IMR-90 (cell line): ENCODE results near the gene IGLL5. TPM values are rescaled to one million over a fixed set of nuclear protein-coding genes. Genes with fewer than 3 reads are reported as not detected.

Source experiments
- ATAC-seq: fragments of 200-7000 bp; cut with Tn5 transposase; 2 replicates; pipeline ENCODE4 v1.9.1; 2020; ENCODE audit warnings: low read depth, mild to moderate bottlenecking, moderate library complexity
- BruUV-seq: library from RNA; stranded (reverse); fragments of 400-500 nt; replicated peaks from 2 replicates; lab custom pipeline; 2021; lab: Mats Ljungman, UMichigan
- CTCF ChIA-PET: fragments of 300-600 bp; formaldehyde crosslinking; extraction: SDS; loops from one replicate; lab custom pipeline; 2021; ENCODE audit warnings: antibody characterized with exemption; lab: Yijun Ruan, JAX
- POLR2A ChIA-PET: fragments of 300-600 bp; sonication (Branson Sonifier 250); formaldehyde crosslinking; loops from one replicate; lab custom pipeline; 2022; ENCODE audit warnings: antibody characterized with exemption; ENCODE audit not compliant: unreplicated experiment; lab: Charles Lee
- DNase-seq: peaks from one replicate; pipeline ENCODE4 v3.0.0; 2013
- H2AFZ ChIP-seq: replicated peaks from 2 replicates; pipeline ENCODE3; 2013; ENCODE audit warnings: low read length, mild to moderate bottlenecking; ENCODE audit not compliant: poor library complexity
- H2AK5ac ChIP-seq: 2 replicates; pipeline ENCODE4 v1.6.1; 2013; ENCODE audit warnings: low read depth, low read length, inconsistent platforms
- H2AK9ac ChIP-seq: replicated peaks from 2 replicates; pipeline ENCODE3; 2013; ENCODE audit warnings: mild to moderate bottlenecking, low read depth, low read length, moderate library complexity; ENCODE audit not compliant: poor library complexity
- H2BK120ac ChIP-seq: 2 replicates; pipeline ENCODE4 v1.6.1; 2013; ENCODE audit warnings: low read depth, low read length, inconsistent platforms
- H2BK15ac ChIP-seq: 3 replicates; pipeline ENCODE4 v1.6.1; 2013; ENCODE audit warnings: low read depth, low read length, inconsistent platforms
- H2BK20ac ChIP-seq: 2 replicates; pipeline ENCODE4 v1.6.1; 2013; ENCODE audit warnings: low read depth, mild to moderate bottlenecking, inconsistent platforms, low read length, moderate library complexity
- H2BK5ac ChIP-seq: 2 replicates; pipeline ENCODE4 v1.6.1; 2013; ENCODE audit warnings: mild to moderate bottlenecking, low read depth, low read length, inconsistent platforms; ENCODE audit not compliant: poor library complexity, severe bottlenecking
- H3K14ac ChIP-seq: replicated peaks from 2 replicates; pipeline ENCODE4 v1.6.1; 2013; ENCODE audit warnings: low read depth, low read length, inconsistent platforms
- H3K18ac ChIP-seq: 2 replicates; pipeline ENCODE4 v1.6.1; 2013; ENCODE audit warnings: low read depth, low read length, control low read depth
- H3K23ac ChIP-seq: 2 replicates; pipeline ENCODE4 v1.6.1; 2013; ENCODE audit warnings: low read depth, low read length, inconsistent platforms
- H3K27ac ChIP-seq: 2 replicates; pipeline ENCODE4 v1.5.1; 2013; ENCODE audit warnings: mild to moderate bottlenecking, control low read depth, low read length; ENCODE audit not compliant: insufficient read depth
- H3K27me3 ChIP-seq: 2 replicates; pipeline ENCODE4 v1.6.1; 2013; ENCODE audit warnings: low read length; ENCODE audit not compliant: control insufficient read depth, insufficient read depth
- H3K36me3 ChIP-seq: 2 replicates; pipeline ENCODE4 v1.6.1; 2013; ENCODE audit warnings: low read length, mixed read lengths; ENCODE audit not compliant: control insufficient read depth, insufficient read depth
- H3K4ac ChIP-seq: 2 replicates; pipeline ENCODE4 v1.6.1; 2013; ENCODE audit warnings: low read depth, low read length, inconsistent platforms
- H3K4me1 ChIP-seq: 2 replicates; pipeline ENCODE4 v1.6.1; 2013; ENCODE audit warnings: low read length, mixed read lengths; ENCODE audit not compliant: control insufficient read depth, insufficient read depth
- H3K4me2 ChIP-seq: 2 replicates; pipeline ENCODE4 v1.6.1; 2013; ENCODE audit warnings: low read depth, mild to moderate bottlenecking, control low read depth, low read length, moderate library complexity
- H3K4me3 ChIP-seq: 2 replicates; pipeline ENCODE4 v1.5.1; 2013; ENCODE audit warnings: low read depth, mild to moderate bottlenecking, control low read depth, low read length, moderate library complexity; ENCODE audit not compliant: insufficient read depth
- H3K56ac ChIP-seq: 2 replicates; pipeline ENCODE4 v1.6.1; 2013; ENCODE audit warnings: low read length, inconsistent platforms; ENCODE audit not compliant: insufficient read depth; ENCODE audit errors: extremely low read depth
- H3K79me1 ChIP-seq, 2 experiments: 2 replicates each; pipeline ENCODE4 v1.6.1; 2013; ENCODE audit warnings: low read length in 2 of 2, inconsistent platforms in 1 of 2, low read depth in 1 of 2
- H3K9ac ChIP-seq: 2 replicates; pipeline ENCODE4 v1.6.1; 2013; ENCODE audit warnings: low read depth, low read length, control low read depth
- H3K9me1 ChIP-seq: 2 replicates; pipeline ENCODE4 v1.6.1; 2013; ENCODE audit warnings: low read length, inconsistent platforms; ENCODE audit not compliant: insufficient read depth
- H3K9me3 ChIP-seq: 2 replicates; pipeline ENCODE4 v1.6.1; 2013; ENCODE audit warnings: low read length; ENCODE audit not compliant: control insufficient read depth, insufficient read depth
- H4K20me1 ChIP-seq: 2 replicates; pipeline ENCODE4 v1.6.1; 2013; ENCODE audit warnings: low read length, inconsistent platforms; ENCODE audit not compliant: insufficient read depth
- H4K5ac ChIP-seq: 2 replicates; pipeline ENCODE4 v1.6.1; 2013; ENCODE audit warnings: mild to moderate bottlenecking, low read depth, low read length, control low read depth
- H4K8ac ChIP-seq, 2 experiments: 2 replicates each; pipeline ENCODE4 v1.6.1; 2013; ENCODE audit warnings: low read depth in 2 of 2, low read length in 2 of 2, control low read depth in 1 of 2, inconsistent platforms in 1 of 2
- H4K91ac ChIP-seq: 2 replicates; pipeline ENCODE4 v1.6.1; 2013; ENCODE audit warnings: low read depth, low read length, inconsistent platforms; ENCODE audit not compliant: insufficient read depth
- BHLHE40 ChIP-seq: fragments of 150-350 bp; IDR thresholded peaks from 2 replicates; pipeline ENCODE4 v1.6.1; 2016; ENCODE audit warnings: mild to moderate bottlenecking, low read depth, low read length
- CEBPB ChIP-seq: IDR thresholded peaks from 2 replicates; pipeline ENCODE4 v1.6.1; 2012; ENCODE audit warnings: low read depth, low read length, improper control_type of control experiment
- CHD1 ChIP-seq: IDR thresholded peaks from 2 replicates; pipeline ENCODE4 v1.6.1; 2012; ENCODE audit warnings: low read depth, low read length, improper control_type of control experiment
- CTCF ChIP-seq: conservative IDR thresholded peaks from 2 replicates; pipeline ENCODE4 v1.5.1; 2012; ENCODE audit warnings: mild to moderate bottlenecking, low read depth, low read length, improper control_type of control experiment
- ELK1 ChIP-seq: fragments of 150-350 bp; IDR thresholded peaks from 2 replicates; pipeline ENCODE4 v1.6.1; 2016; ENCODE audit warnings: low read depth, mild to moderate bottlenecking, low read length, moderate library complexity, borderline replicate concordance
- FOS ChIP-seq: fragments of 150-350 bp; IDR thresholded peaks from 2 replicates; pipeline ENCODE4 v1.6.1; 2016; ENCODE audit warnings: low read depth, low read length
- MAFK ChIP-seq: IDR thresholded peaks from 2 replicates; pipeline ENCODE4 v1.6.1; 2012; ENCODE audit warnings: low read depth, low read length, improper control_type of control experiment
- MAZ ChIP-seq: IDR thresholded peaks from 2 replicates; pipeline ENCODE4 v1.6.1; 2012; ENCODE audit warnings: low read depth, mild to moderate bottlenecking, low read length, improper control_type of control experiment, moderate library complexity, borderline replicate concordance
- MXI1 ChIP-seq: IDR thresholded peaks from 2 replicates; pipeline ENCODE4 v1.6.1; 2012; ENCODE audit warnings: low read depth, mild to moderate bottlenecking, low read length, moderate library complexity, borderline replicate concordance
- NFE2L2 ChIP-seq: fragments of 150-350 bp; IDR thresholded peaks from 2 replicates; pipeline ENCODE4 v1.6.1; 2016; ENCODE audit warnings: low read depth, mild to moderate bottlenecking, low read length
- POLR2A ChIP-seq: IDR thresholded peaks from 2 replicates; pipeline ENCODE4 v1.6.1; 2012; ENCODE audit warnings: mild to moderate bottlenecking, low read depth, low read length
- RAD21 ChIP-seq: IDR thresholded peaks from 2 replicates; pipeline ENCODE4 v1.6.1; 2012; ENCODE audit warnings: low read length, improper control_type of control experiment
- RCOR1 ChIP-seq: IDR thresholded peaks from 2 replicates; pipeline ENCODE4 v1.6.1; 2012; ENCODE audit warnings: mild to moderate bottlenecking, low read length, improper control_type of control experiment; ENCODE audit not compliant: insufficient replicate concordance
- RFX5 ChIP-seq: IDR thresholded peaks from 2 replicates; pipeline ENCODE4 v1.8.0; 2012; ENCODE audit warnings: low read depth, mild to moderate bottlenecking, low read length, moderate library complexity
- SMC3 ChIP-seq: fragments of 150-350 bp; IDR thresholded peaks from 2 replicates; pipeline ENCODE4 v1.6.1; 2016; ENCODE audit warnings: low read depth, mild to moderate bottlenecking, antibody characterized with exemption, low read length, moderate library complexity
- USF2 ChIP-seq: fragments of 150-350 bp; IDR thresholded peaks from 2 replicates; pipeline ENCODE4 v1.6.1; 2017; ENCODE audit warnings: mild to moderate bottlenecking, antibody characterized with exemption, low read length, low read depth
- WGBS, 2 experiments: methylation state at CpG; one replicate each; pipeline versions ENCODE4 v1.1.5 to v1.1.7; 2013; ENCODE audit warnings: missing lambda C conversion rate in 2 of 2; ENCODE audit not compliant: insufficient read length in 1 of 2; ENCODE audit errors: extremely low coverage in 2 of 2; 5-methylcytosine and 5-hydroxymethylcytosine counted together
- dilution Hi-C: fragments of 300-500 bp; cut with HindIII; formaldehyde crosslinking; loops from one replicate; pipeline ENCODE4 v1.14.3; 2018; ENCODE audit warnings: low sequenced_read_pairs; ENCODE audit not compliant: unreplicated experiment
- in situ Hi-C: fragments of 300-500 bp; cut with MboI; formaldehyde crosslinking; loops from 3 replicates; pipeline ENCODE4 v1.14.3; 2019; ENCODE audit warnings: low sequenced_read_pairs, inconsistent platforms, mixed read lengths
- intact Hi-C: fragments of 100-400 bp; cut with micrococcal nuclease; formaldehyde crosslinking; loops from 2 replicates; pipeline ENCODE4 v1.10.0; 2022
- polyA plus RNA-seq, 3 experiments: library from polyadenylated mRNA; depleted of rRNA; stranded (reverse); fragments of >200 nt; gene quantifications; 2 replicates each; pipeline ENCODE4 v1.2.3, GENCODE V29; 2012; ENCODE audit warnings: low replicate concordance in 1 of 3
- total RNA-seq: library from RNA; depleted of rRNA; stranded (reverse); fragments of >200 nt; gene quantifications from 2 replicates; pipeline ENCODE4 v1.2.3, GENCODE V29; 2012

Gene IGLL5
- total and polyA plus RNA-seq, 2 of the 4 experiments (the other 2 are of a cell fraction): not detected

DNA sequence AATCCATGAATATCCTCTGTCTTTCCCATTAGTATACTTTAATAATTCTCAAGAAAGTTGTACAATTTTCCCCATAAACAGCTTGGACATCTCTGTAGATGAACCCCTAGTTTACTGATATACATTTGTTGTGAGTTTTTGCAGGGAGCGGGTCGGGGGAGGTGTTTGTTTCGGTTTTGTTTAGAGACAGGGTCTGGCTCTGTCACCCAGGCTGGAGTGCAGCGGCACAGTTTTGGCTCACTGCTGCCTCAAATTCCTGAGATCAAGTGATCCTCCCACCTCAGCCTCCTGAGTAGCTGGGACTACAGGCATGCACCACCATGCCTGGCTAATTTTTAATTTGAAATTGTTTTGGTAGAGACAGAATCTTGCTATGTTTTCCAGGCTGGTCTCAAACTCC, 57.6 kb downstream of the IGLL5 start:
- Histone ChIP-seq H3K4me3 (no peak overlapping the region), H3K56ac (no peak overlapping the region), H4K5ac (no peak overlapping the region), H3K27me3 (no peaks in the 10 kb centered on the region; the same call in 1 of the 2 replicates), H2AK9ac (no peak overlapping the region), H3K9ac (no peak overlapping the region), H2BK120ac (no peak overlapping the region), H3K9me3 (no peaks in the 10 kb centered on the region), H3K4ac (no peak overlapping the region), H2AK5ac (no peak overlapping the region), H3K14ac (no peak overlapping the region), H2AFZ (no peak overlapping the region), H4K20me1 (no peaks in the 10 kb centered on the region), H3K4me2 (no peak overlapping the region), H3K27ac (no peak overlapping the region), H3K23ac (no peak overlapping the region), H4K8ac (no peak overlapping the region), H3K9me1 (no peaks in the 10 kb centered on the region), H3K79me1 (no peaks in the 10 kb centered on the region), H2BK20ac (no peak overlapping the region), H3K36me3 (no peaks in the 10 kb centered on the region), H3K4me1 (no peaks in the 10 kb centered on the region), H2BK15ac (no peak overlapping the region), H3K18ac (no peak overlapping the region), H4K91ac (no peak overlapping the region), H2BK5ac (no peak overlapping the region)
- WGBS, 2 experiments: no CpG with 5 or more reads among the region's 4 CpGs
- intact Hi-C loops (no loop called here), in situ Hi-C loops (loop anchor here (10.0 kb wide), 1 partner anchor 480 kb away; no protein-coding TSS in a partner anchor), dilution Hi-C loops (no loop called here)
- no peak for ATAC-seq
- BruUV-seq: no TSS peak
- CTCF ChIA-PET: no interaction called here
- DNase-seq: no peak
- TF ChIP-seq RFX5 (no peak), RAD21 (no peak), ELK1 (no peak), POLR2A (no peak), RCOR1 (no peak), MAZ (no peak), MXI1 (no peak), CTCF (no peak), CEBPB (no peak), CHD1 (no peak), USF2 (no peak), NFE2L2 (no peak), SMC3 (no peak), MAFK (no peak), BHLHE40 (no peak), FOS (no peak)
- POLR2A ChIA-PET: no interaction called here
